Measurements from ENCODE around the gene CEP19.
"Not testable (repeated sequence)": the region's sequence is repeated elsewhere in the genome, so short reads cannot be mapped to it uniquely, and the experiment has no call there.

CEP19 gene, protein sequence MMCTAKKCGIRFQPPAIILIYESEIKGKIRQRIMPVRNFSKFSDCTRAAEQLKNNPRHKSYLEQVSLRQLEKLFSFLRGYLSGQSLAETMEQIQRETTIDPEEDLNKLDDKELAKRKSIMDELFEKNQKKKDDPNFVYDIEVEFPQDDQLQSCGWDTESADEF

DNA sequence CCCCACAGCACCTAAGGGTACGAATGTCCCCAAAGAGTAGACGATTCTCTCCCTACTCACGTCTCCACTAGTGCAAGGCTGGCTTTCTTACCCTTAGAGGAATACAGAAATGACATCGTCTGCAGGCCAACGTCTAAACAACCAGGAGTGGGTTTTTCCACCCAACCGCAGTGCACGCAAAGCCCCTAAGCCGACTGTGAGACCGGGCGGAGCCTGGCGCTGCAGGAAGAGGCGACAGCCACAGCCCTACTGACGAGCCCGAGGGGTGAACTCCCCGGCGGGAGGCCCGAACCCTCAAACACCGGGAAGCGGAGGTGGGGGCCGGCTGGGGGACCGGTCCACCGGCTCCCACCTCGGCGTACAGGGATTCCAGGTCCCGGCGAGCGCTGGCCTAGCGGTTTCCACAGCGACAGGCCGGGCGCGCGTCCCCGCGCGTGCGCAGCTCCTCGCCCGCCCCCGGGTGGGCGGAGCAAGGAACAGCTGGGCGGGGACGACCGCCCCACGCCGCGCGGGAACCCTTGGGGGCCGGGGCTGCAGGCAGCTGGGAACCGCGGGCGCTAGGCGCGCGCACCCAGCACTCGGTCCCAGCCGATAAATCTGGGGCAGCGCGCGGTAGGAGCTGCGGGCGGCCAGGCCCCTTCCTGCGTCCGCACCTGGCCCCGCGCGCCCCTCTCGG, at the start of gene CEP19, which contains the start of gene PIGX:
Gene CEP19, minus strand, starts transcription at position 413 of the 676 bp plus-strand sequence. CDS start 3,593 bp downstream, outside the sequence.
Gene PIGX, plus strand, starts transcription at position 540 of the 676 bp plus-strand sequence.
- peak; percentile 77 to 93 for DNase-seq

- DNase-seq, result no peak
These were observed 46.1 kb upstream of the CEP19 start for GRCh38 chr3:196757876-196758739.

DNA sequence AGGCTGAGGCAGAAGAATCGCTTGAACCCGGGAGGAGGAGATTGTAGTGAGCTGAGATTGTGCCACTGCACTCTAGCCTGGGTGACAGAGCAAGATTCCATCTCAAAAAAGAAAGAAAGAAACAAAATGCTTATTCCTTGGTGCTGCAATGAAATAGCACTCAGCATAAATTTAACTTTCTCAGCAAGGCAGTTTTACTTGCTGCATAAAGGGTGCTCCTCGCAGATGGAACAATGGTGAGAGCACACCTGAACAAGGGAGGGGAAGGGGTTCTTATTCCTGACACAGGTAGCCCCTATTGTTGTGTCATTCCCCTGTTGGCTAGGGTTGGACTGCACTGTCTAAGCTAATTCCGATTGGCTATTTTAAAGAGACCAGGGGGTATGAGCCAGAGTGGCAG, 44.7 kb upstream of the CEP19 start:
- DNase-seq, result no peak

DNA sequence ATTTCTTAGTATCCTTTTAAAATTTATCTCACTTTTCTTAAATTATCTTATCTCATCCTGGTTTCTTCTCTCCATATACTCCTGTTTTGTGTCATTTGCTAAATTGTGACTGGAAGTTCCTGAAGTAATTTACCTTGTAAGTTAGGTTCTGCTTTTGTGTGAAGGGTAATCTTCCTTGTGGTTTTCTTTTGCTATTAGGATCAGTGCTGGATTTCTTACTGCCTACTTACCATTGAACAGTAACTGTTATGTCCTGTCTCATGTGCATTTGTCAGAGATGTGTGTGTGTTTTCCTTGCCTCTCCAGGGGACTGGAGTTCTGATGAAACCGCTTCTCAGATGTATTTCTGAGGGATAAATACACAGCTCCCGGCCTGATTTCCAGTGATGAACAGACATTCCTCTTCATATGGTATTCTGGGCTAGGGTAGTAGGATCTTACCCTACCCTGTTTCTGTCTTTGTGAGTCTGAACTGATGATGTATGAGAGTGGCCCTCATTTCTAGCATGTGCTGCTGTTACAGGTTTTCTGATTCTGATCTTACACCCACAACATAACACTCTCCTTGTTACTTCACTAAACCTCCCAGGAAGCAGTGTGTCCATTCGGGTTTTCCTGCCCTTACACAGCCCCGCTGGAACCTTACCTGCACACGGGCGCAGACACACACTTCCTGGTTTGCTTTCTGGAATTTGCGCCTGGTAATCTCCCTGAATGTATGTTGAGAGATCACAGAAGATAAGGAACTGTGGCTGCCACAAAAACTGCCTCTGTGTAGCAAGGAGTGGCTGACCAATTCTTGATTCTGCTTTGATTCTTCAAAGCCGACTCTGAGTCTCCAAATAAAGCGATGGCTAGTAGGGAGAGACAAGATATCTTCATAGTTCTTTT, 42.3 kb upstream of the CEP19 start:
- DNase-seq, result no peak

GRCh38 chr3:196753201-196753600, 41.2 kb upstream of the CEP19 start:
- no peak for DNase-seq

DNA sequence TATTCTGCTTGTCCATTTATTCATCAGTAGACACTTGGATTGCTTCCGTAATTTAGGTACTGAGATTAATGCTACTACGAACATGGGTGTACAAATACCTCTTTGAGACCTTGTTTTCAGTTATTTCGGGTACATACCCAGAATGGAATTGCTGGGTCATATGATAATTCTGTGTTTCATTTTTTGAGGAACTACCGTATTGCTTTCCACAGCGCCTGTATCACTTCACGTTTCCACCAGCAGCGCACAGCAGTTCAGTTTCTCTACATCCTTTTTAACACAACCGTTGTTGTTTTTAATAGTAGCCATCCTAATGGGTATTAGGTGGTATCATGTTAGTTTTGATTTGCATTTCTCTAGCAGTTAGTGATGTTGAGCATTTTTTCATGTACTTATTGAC, 37.1 kb upstream of the CEP19 start:
- DNase-seq, result no peak

GRCh38 chr3:196743569-196743968, 31.5 kb upstream of the CEP19 start:
- DNase-seq, result not testable (repeated sequence)

DNA sequence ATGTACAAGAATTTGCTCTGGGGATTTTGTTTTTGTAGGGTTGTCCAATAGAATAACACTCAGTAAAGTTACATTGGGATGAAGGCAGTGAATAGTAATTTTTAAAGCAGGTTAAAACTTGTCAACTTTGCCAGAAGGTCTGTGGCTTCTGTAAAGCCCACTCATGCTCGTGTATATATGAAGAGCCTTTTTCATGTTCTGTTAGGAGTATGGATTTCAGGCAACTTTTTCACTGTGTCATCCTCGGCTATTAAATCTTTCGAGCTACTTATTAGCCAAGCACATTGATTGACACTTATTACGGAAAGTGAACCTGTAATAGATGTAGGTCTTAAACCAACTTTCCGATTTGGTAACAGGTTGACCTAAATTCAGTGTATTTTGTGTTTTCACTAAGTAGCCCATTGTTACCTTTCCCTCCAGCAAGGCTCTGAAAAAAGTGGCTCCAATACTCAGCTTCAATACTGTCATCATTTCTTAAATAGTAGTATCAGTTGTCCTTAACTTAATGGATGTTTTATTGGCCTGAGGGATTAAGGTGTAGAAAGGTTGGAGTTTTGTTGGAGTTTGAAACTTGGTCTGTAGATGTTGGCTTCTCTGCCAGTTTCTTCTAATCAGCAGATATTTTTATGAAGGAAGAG, 29.3 kb upstream of the CEP19 start:
- DNase-seq, result no peak

- DNase-seq, result peak in 1 of 2 experiments; percentile 45
These were observed 28.6 kb upstream of the CEP19 start for GRCh38 chr3:196740481-196741248.

GRCh38 chr3:196739671-196740480, 27.8 kb upstream of the CEP19 start, which contains the start of gene PAK2:
TSS of gene PAK2 (plus strand) at chr3:196739857. CDS start at chr3:196782647, 42,790 bp downstream.
- peak; percentile 68 to 93 for DNase-seq

DNA sequence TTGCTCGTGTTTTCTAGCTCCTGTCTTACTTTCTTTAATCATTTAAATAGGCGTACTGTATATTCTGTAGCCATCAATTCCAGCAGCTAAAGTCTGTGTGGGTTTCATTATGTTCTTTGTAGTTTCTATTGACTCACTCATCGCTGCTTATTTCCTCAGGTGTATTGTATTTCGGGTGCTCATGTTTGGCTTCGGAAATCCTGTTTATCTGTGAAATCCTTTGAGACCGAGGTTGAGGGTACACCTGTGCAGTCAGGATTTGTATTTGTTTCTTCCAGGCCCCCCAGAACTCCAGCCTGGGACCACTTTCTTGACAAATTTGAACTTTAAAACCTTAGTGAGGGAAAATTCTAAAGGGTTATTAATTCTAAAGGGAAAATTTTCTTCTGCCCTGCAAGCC, 25.6 kb upstream of the CEP19 start:
- no peak for DNase-seq

DNA sequence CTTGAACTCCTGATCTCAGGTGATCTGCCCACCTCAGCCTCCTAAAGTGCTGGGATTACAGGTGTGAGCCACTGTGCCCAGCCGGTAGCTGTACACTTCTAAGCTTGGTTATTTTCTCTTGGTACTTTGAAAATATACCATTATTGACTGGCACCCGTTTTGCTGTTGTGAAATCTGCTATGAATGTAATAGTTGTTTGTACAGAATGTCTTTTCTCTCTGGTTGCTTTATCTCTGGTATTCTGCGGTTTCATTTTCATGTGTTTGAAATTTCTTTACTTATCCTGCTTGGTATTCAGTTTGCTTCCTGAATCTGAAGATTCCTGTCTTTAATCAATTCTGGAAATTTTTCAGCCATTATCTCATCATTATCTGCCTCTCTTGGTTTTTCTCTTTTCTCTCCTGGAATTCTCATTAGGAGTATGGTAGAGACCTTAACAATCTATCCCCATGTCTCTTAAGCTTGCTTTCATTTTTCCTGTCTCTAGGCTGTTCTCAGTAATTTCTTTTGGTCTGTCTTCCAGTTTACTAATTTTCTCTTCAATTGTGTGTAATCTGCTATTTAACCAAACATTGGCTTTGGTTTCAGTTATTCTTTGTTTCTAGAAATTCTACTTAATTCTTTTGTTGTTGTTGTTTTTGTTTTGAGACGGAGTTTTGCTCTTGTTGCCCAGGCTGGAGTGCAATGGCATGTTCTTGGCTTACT, 24.8 kb upstream of the CEP19 start:
- no peak for DNase-seq

DNA sequence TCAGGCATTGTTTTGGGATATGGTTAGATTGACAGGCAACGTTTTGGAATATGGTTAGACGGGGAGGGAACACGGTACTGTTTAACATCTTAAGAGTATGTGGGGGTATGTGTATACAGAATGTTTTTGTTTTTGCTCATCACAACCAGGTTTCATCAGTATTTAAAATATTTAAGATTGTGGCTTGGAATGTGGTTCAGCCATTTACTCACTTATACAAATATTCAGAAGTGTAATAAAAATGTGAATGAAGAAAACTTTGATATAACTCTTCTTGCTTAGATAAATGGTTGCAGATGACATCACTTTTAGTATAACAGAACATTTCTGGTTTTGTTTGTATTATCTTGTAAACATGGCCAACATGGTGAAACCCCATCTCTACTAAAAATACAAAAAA, 23.7 kb upstream of the CEP19 start:
- no peak for DNase-seq

GRCh38 chr3:196726788-196727675, 15.0 kb upstream of the CEP19 start:
- DNase-seq, result no peak

DNA sequence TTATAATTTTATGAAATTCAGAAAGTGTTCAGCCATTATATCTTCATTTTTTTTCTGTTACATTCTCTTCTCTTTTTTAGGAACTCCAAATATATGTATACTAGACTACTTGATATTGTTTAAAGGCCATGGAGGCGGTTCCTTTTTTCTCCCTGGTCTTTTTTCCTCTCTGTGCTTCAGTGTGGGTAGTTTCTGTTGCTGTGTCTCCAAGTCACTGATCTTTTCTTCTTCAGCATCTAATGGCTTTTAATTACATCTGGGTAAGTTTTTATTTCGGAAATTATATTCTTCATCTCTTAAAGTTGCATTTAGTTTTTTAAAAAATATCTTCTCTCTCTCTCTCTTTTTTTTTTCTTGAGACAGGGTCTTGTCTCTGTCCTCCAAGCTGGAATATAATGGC, 9.0 kb upstream of the CEP19 start:
- DNase-seq, result no peak

GRCh38 chr3:196717162-196717561, 5.1 kb upstream of the CEP19 start:
- not testable (repeated sequence) for DNase-seq

DNA sequence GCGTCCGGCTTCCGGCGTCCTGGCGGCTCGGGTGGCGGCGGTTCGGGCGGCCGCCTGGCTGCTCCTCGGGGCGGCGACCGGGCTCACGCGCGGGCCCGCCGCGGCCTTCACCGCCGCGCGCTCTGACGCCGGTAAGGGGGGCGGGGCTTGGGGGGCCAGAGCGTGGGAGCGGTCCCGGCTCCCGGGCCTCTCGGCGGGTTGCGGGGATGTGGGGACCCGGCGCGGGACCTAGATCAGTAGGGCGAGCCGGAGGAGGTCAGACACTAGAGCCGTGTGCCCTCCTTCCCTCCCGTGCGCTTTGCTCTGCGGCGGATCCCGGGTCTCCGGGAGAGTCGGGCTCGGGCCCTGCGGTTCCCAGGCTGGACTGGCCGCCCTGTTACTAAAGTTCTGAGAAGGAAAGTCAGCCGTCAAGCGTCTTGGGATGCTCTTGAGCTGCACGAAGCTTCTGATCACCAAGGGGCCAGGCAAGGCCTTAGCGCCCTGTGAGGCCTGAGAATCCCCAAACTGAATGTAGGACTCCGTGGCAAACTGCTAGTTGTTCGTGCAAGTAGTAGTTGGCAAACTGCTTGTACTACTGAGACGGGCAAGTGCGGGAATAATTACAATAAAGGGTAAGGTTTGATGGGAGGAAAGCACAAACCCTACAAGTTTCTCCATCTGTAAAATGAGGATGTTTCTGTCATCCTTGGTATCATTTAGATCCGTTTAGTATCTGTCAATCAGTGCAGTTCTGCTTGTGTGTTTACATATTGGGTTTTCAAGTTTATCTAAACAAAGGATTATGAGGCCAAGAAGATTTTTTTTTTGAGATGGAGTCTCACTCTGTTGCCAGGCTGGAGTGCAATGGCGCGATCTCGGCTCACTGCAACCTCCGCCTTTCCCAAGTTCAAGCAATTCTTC, 714 bp upstream of the CEP19 start:
- DNase-seq, result peak in 1 of 2 experiments; percentile 61
